Measurements from ENCODE around the gene SLC13A3.

The SLC13A3 gene

DNA sequence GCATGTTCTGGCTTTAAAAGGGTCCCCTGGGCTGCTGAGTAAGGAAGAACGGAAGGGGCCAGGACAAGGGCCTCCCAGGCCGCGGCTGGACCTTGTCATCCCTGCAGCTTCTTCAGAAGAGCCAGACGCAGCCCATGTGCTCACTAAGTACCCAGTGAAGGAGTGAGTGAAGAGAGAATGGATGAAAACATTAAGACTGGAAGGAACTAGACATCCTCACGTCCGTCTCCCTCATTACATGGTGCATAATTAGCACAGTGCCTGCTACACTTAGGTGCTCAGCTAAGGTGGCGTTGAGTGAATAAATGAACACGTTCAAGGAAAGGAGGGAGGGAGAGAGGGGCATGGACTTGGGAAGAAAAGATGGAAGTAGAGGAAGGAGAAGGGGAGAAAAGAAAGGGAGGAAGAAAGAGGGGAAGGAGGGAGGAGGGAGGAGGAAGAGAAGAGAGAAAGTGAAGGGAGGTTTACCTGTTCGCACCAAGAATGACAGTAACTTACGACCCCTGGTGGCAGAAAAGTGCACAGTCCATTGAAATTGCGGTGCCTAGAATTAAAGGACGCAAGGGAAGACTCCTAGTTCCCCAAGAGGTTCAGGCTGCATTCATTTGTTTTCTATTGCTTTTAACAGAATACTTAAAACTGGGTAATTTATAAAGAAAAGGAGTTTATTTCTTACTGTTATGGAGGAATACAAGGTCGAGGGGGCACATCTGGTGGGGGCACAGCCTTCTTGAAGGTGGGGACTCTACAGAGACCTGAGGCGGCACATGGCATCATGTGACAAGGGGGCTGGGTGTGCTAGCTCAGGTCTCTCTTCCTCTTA is 30.0 kb upstream of the SLC13A3 start:
- in situ Hi-C loops (cut with MboI; ENCODE audit: low sequenced_read_pairs), result no loop called here

GRCh38 chr20:46680684-46681031 is 29.4 kb upstream of the SLC13A3 start:
- in situ Hi-C loops (cut with MboI; ENCODE audit: low sequenced_read_pairs), result no loop called here

- in situ Hi-C loops (cut with MboI; ENCODE audit: low sequenced_read_pairs), result loop anchor here (10.0 kb wide), 1 partner anchor 154 kb away; no protein-coding TSS in a partner anchor
These were observed 27.3 kb upstream of the SLC13A3 start for GRCh38 chr20:46678516-46678915.

- in situ Hi-C loops (cut with MboI; ENCODE audit: low sequenced_read_pairs), result loop anchor here (10.0 kb wide), 1 partner anchor 153 kb away; no protein-coding TSS in a partner anchor
These were observed 26.3 kb upstream of the SLC13A3 start for GRCh38 chr20:46677608-46678007.

DNA sequence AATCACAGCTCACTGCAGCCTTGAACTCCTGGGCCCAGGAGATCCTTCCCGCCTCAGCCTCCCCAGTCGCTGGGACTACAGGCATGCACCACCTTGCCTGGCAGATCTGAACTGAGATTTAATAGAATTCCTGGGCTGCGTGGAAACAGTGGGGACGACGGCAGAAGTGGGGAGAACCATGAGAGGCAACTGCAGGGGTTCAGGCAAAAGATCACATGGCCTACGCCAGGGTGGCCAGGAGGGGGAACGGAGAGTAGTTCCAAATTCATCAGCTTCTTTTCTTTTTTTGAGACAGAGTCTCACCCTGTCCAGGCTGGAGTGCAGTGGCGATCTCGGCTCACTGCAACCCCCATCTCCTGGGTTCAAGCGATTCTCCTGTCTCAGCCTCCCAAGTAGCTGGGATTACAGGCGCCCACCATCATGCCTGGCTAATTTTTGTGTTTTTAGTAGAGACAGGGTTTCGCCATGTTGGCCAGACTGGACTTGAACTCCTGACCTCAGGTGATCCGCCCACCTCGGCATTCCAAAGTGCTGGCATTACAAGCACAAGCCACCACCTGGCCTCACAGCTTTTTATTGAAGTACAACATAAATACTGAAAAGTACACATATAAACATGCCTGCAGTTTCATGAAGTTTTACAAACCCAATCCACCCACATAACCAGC is 25.5 kb upstream of the SLC13A3 start:
- in situ Hi-C loops (cut with MboI; ENCODE audit: low sequenced_read_pairs), result loop anchor here (10.0 kb wide), 1 partner anchor 152 kb away; no protein-coding TSS in a partner anchor

GRCh38 chr20:46674253-46675083 is 23.2 kb upstream of the SLC13A3 start:
- in situ Hi-C loops (cut with MboI; ENCODE audit: low sequenced_read_pairs), result loop anchor here (10.0 kb wide), 1 partner anchor 150 kb away; no protein-coding TSS in a partner anchor

GRCh38 chr20:46673394-46674252 is 22.4 kb upstream of the SLC13A3 start:
- in situ Hi-C loops (cut with MboI; ENCODE audit: low sequenced_read_pairs), result loop anchor here (10.0 kb wide), 1 partner anchor 149 kb away; no protein-coding TSS in a partner anchor

GRCh38 chr20:46672543-46673148 is 21.4 kb upstream of the SLC13A3 start:
- in situ Hi-C loops (cut with MboI; ENCODE audit: low sequenced_read_pairs), result loop anchor here (10.0 kb wide), 1 partner anchor 148 kb away; no protein-coding TSS in a partner anchor

GRCh38 chr20:46671866-46672542 is 20.7 kb upstream of the SLC13A3 start:
- in situ Hi-C loops (cut with MboI; ENCODE audit: low sequenced_read_pairs), result loop anchor here (10.0 kb wide), 1 partner anchor 147 kb away; no protein-coding TSS in a partner anchor

GRCh38 chr20:46670585-46671584 is 19.6 kb upstream of the SLC13A3 start:
- in situ Hi-C loops (cut with MboI; ENCODE audit: low sequenced_read_pairs), result loop anchor here (10.0 kb wide), 1 partner anchor 146 kb away; no protein-coding TSS in a partner anchor

GRCh38 chr20:46670228-46670584 is 18.9 kb upstream of the SLC13A3 start:
- in situ Hi-C loops (cut with MboI; ENCODE audit: low sequenced_read_pairs), result loop anchor here (10.0 kb wide), 1 partner anchor 145 kb away; no protein-coding TSS in a partner anchor

- in situ Hi-C loops (cut with MboI; ENCODE audit: low sequenced_read_pairs), result no loop called here
These were observed 15.7 kb upstream of the SLC13A3 start for GRCh38 chr20:46666818-46667515.

GRCh38 chr20:46666306-46666705 is 15.0 kb upstream of the SLC13A3 start:
- in situ Hi-C loops (cut with MboI; ENCODE audit: low sequenced_read_pairs), result no loop called here

GRCh38 chr20:46665602-46666001 is 14.3 kb upstream of the SLC13A3 start:
- in situ Hi-C loops (cut with MboI; ENCODE audit: low sequenced_read_pairs), result no loop called here

DNA sequence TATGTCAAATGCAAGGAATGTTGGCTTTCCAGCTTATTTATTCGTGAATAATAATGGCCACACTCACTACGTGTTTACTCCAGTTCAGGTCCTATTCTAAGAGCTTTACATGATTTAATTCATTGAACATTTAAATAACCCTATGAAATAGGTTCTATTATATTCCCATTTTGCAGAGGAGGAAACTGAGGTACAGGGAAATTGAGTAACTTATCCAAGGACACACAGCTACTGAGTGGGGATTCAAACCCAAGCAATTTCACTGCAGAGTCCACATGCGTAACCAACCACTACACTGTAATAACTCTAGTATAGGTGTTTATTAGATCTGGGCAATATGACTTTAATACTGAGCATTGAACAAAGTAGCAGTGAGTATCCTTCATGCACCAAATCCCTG is 12.3 kb upstream of the SLC13A3 start:
- in situ Hi-C loops (cut with MboI; ENCODE audit: low sequenced_read_pairs), result no loop called here

GRCh38 chr20:46661659-46662058 is 10.4 kb upstream of the SLC13A3 start:
- in situ Hi-C loops (cut with MboI; ENCODE audit: low sequenced_read_pairs), result no loop called here

DNA sequence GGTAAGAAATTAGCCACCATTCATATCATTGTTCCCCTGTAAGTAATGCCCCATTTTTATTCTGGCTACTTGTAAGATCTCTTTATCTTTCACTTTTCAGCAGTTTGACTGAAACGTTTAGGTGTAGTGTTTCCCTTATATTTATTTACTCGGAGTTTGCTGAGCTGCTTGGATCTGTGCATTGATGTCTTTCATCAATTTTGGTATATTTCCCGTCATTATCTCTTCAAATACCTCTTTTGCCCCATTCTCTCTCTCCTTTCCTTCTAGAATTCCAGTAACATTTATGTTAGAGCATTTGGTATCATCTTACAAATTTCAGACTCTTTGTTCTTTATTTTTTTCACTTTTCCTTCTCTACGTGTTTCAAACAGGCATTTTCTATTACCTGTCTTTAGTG is 9.2 kb upstream of the SLC13A3 start:
- in situ Hi-C loops (cut with MboI; ENCODE audit: low sequenced_read_pairs), result no loop called here
